ENCODE measurements around the gene ACO2. TPM values are rescaled to one million over a fixed set of nuclear protein-coding genes. Genes with fewer than 3 reads are reported as not detected.

The ACO2 gene
- total RNA-seq, 1 donor from 2014 or later: 62.4 TPM

DNA sequence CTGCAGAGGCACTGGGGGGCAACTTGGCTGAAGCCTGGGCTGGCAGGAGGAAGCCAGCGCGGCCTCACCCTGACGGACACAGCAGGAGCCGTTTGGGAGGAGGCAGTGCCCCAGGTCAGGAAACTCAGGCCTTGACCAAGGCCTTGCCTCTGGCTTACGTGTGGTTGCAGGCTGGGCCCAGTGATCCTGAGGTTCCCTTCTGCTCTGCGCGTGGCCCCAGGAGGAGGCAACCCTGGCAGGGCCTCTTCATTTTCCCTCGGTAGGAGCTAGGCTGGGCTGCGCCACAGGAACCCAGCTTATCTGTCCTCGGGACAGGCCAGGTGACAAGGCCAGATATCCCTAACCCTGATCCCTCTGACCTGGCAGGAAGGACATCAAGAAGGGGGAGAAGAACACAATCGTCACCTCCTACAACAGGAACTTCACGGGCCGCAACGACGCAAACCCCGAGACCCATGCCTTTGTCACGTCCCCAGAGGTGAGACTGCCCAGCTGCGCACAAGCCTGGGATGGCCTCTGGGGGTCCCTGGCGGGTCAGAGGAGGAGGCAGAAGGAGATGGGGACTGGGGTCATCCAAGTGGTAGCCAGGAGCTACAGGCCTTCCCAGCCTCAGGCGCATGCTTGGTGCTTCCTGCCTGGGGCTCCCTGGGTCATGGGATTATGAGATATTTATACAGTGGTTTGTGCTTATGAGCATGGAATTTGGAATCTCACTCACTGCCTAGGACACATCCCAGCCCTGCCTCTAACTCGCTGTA lies 54.7 kb downstream of the ACO2 start:
- TF ChIP-seq, protein P1, sequence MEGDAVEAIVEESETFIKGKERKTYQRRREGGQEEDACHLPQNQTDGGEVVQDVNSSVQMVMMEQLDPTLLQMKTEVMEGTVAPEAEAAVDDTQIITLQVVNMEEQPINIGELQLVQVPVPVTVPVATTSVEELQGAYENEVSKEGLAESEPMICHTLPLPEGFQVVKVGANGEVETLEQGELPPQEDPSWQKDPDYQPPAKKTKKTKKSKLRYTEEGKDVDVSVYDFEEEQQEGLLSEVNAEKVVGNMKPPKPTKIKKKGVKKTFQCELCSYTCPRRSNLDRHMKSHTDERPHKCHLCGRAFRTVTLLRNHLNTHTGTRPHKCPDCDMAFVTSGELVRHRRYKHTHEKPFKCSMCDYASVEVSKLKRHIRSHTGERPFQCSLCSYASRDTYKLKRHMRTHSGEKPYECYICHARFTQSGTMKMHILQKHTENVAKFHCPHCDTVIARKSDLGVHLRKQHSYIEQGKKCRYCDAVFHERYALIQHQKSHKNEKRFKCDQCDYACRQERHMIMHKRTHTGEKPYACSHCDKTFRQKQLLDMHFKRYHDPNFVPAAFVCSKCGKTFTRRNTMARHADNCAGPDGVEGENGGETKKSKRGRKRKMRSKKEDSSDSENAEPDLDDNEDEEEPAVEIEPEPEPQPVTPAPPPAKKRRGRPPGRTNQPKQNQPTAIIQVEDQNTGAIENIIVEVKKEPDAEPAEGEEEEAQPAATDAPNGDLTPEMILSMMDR (IDR thresholded peaks at IDR 0.05): no peak
- Mint-ChIP-seq H3K4me3 (ENCODE audit: unreplicated experiment) (no peak overlapping the region), H3K36me3 (ENCODE audit: low read depth) (peaks cover 3% of the 10 kb centered on the region), H3K27ac (ENCODE audit: unreplicated experiment) (peak overlapping the region; percentile 83), H3K27me3 (ENCODE audit: low read depth) (no peaks in the 10 kb centered on the region), H3K9me3 (ENCODE audit: low read depth) (no peaks in the 10 kb centered on the region), H3K4me1 (ENCODE audit: low read depth) (peaks cover 14% of the 10 kb centered on the region)
- no peak for DNase-seq (ENCODE audit: low spot score)

DNA sequence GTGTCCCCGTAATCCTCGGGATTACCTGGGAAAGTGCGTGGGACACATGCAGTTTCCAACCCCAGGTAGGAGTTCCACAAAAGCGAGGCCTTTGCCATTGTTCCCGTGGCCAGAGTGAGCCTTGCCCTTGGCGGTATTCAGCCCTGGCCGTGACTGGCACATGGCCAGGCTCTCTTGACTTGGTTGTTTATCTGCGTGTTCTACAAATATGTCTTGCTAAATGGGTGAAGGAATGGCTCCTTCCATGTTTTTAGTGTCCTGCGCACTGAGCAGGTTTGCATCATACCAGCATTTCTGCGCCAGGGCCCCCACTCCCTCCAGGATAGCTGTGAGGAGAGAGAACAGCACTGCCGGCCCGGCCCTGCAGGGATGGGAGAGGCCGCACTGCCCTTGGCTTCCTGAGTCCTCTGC lies 55.3 kb downstream of the ACO2 start:
- no peak for DNase-seq (ENCODE audit: low spot score)
- Mint-ChIP-seq H3K4me1 (ENCODE audit: low read depth) (peaks cover 14% of the 10 kb centered on the region), H3K36me3 (ENCODE audit: low read depth) (peaks cover 6% of the 10 kb centered on the region), H3K27ac (ENCODE audit: unreplicated experiment) (peak overlapping the region; percentile 83), H3K9me3 (ENCODE audit: low read depth) (no peaks in the 10 kb centered on the region), H3K27me3 (ENCODE audit: low read depth) (no peaks in the 10 kb centered on the region), H3K4me3 (ENCODE audit: unreplicated experiment) (no peak overlapping the region)
- TF ChIP-seq, protein P1 (IDR thresholded peaks at IDR 0.05): no peak

DNA sequence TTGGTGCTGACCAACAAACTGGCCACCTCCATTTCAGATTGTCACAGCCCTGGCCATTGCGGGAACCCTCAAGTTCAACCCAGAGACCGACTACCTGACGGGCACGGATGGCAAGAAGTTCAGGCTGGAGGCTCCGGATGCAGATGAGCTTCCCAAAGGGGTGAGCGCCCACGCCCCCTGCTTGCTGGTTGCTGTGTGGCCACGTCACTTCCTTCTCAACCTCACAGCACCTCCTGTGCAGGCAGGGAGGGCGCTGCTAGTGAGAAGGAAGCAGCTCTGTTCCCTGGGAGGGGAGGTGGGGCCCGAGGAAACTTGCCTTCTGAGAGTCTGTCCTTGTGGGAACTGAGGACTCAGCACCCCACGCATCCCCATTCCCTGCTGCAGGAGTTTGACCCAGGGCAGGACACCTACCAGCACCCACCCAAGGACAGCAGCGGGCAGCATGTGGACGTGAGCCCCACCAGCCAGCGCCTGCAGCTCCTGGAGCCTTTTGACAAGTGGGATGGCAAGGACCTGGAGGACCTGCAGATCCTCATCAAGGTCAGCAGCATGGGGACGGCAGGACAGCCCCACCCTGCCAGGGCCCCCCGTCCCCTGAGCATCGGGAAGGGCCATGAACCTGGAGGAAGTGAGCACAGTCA lies 56.0 kb downstream of the ACO2 start:
- H3K4me1 Mint-ChIP-seq (ENCODE audit: low read depth): peaks cover 14% of the 10 kb centered on the region
- no peak for DNase-seq (ENCODE audit: low spot score)
- peak overlapping the region; percentile 38 for H3K4me3 Mint-ChIP-seq (ENCODE audit: unreplicated experiment)
- H3K27ac Mint-ChIP-seq (ENCODE audit: unreplicated experiment): peak overlapping the region; percentile 83
- no peaks in the 10 kb centered on the region for H3K27me3 Mint-ChIP-seq (ENCODE audit: low read depth)
- H3K9me3 Mint-ChIP-seq (ENCODE audit: low read depth): no peaks in the 10 kb centered on the region
- H3K36me3 Mint-ChIP-seq (ENCODE audit: low read depth): peaks cover 6% of the 10 kb centered on the region
- TF ChIP-seq, protein P1 (IDR thresholded peaks at IDR 0.05): no peak

DNA sequence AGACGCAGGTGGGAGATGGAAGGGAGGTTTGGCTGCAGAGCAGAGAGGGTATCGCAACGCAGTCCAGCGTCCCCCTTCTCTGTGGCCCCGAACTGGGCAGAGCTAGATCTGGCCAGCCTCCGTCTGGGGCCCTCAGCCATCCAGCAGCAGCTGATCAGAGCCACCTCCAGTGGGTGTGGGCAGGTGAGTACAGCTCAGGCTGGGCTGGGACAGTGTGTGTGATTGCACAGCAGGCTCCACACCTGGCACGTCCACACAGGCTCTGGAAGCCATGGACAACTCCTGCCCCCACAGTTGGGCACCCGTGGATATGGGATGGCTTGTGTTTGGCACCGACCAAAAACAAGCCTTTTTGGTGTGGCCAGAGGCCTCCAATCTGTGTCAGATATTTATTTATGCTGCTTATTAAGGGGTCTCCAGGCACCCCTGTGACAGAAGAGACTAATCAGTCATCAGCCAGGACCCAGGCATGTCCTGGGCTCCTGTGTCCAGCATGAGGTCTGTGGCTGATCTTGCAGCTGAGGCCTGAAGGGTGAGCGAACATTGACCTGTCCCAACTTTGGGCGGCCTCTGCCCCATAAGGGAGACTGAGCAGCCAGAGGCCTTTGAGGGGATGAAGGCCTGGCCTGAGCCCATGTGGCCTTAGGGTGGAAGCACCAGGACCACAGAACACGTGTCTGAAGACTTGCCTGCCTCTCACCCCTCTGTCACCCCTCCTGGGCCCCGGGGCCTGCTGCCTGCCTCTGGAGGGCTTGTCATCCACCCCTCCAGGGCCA lies 56.7 kb downstream of the ACO2 start:
- H3K36me3 Mint-ChIP-seq (ENCODE audit: low read depth): peaks cover 7% of the 10 kb centered on the region
- DNase-seq (ENCODE audit: low spot score): no peak
- peaks cover 14% of the 10 kb centered on the region for H3K4me1 Mint-ChIP-seq (ENCODE audit: low read depth)
- no peaks in the 10 kb centered on the region for H3K27me3 Mint-ChIP-seq (ENCODE audit: low read depth)
- H3K27ac Mint-ChIP-seq (ENCODE audit: unreplicated experiment): peak overlapping the region; percentile 17
- TF ChIP-seq, protein P1 (IDR thresholded peaks at IDR 0.05): no peak
- H3K4me3 Mint-ChIP-seq (ENCODE audit: unreplicated experiment): peak overlapping the region; percentile 38
- H3K9me3 Mint-ChIP-seq (ENCODE audit: low read depth): no peaks in the 10 kb centered on the region

DNA sequence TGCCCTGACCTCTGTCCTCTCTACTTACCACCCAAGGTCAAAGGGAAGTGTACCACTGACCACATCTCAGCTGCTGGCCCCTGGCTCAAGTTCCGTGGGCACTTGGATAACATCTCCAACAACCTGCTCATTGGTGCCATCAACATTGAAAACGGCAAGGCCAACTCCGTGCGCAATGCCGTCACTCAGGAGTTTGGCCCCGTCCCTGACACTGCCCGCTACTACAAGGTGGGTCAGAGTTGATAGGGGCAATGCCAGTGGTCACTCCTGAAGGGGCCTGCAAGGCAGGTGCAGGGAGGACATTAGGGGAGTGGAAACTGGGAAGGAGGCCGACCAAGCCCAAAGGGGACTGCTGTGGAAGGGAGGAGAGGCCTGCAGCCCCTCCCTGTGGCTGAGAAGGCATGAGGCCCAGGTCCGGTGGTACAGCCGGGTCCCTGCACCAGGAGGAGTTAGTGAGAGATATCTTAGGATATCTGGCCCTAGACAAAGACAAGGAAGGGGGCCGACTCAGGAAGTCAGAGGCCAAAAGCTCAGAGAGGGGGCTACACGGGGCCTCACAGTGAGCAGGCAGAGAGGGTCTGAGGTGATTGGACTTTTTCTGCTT lies 57.4 kb downstream of the ACO2 start:
- TF ChIP-seq, protein P1 (IDR thresholded peaks at IDR 0.05): no peak
- Mint-ChIP-seq H3K36me3 (ENCODE audit: low read depth) (peaks cover 9% of the 10 kb centered on the region), H3K4me3 (ENCODE audit: unreplicated experiment) (no peak overlapping the region)

More for the DNA sequence above, 57.4 kb downstream of the ACO2 start:
- no peaks in the 10 kb centered on the region for H3K9me3 Mint-ChIP-seq (ENCODE audit: low read depth)
- no peaks in the 10 kb centered on the region for H3K27me3 Mint-ChIP-seq (ENCODE audit: low read depth)
- DNase-seq (ENCODE audit: low spot score): no peak
- peaks cover 14% of the 10 kb centered on the region for H3K4me1 Mint-ChIP-seq (ENCODE audit: low read depth)
- peak overlapping the region; percentile 49 for H3K27ac Mint-ChIP-seq (ENCODE audit: unreplicated experiment)

All from chondrocyte (in vitro differentiated cells).